GM19395 (cell line): ENCODE measurements around the gene OR10G3.

Source experiments
- ATAC-seq: cut with Tn5 transposase; IDR thresholded peaks from one replicate; pipeline ENCODE4 v1.9.1; 2021; ENCODE audit warnings: mild to moderate bottlenecking, moderate library complexity; ENCODE audit not compliant: unreplicated experiment

Gene OR10G3

GRCh38 chr14:21535545-21536417 lies 44.1 kb downstream of the OR10G3 start:
- no peak for ATAC-seq

DNA sequence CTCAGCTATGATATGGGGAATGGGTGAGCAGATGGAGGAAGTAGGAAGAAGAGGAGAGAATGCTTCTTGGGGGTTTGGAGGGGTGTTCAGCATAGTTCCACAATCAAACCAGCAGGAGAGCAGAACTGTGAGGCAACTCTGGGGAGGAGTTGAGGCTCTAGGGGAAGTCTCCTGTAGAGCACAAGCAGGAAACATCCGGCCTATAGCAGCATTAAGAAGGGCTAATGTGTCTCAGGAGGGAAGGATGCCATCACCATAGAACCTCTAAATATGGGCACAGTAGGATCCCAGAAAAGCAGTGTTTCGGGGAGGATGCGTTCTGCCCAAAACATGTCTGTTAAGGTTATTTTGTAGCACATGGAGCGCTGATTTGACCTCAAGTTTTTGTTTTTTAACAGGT lies 45.3 kb downstream of the OR10G3 start:
- no peak for ATAC-seq

GRCh38 chr14:21533294-21533693 lies 46.6 kb downstream of the OR10G3 start:
- no peak for ATAC-seq

GRCh38 chr14:21529515-21529914 lies 50.4 kb downstream of the OR10G3 start:
- no peak for ATAC-seq

- no peak for ATAC-seq
Observed at GRCh38 chr14:21528381-21529348, 51.2 kb downstream of the OR10G3 start.

GRCh38 chr14:21527318-21527679 lies 52.6 kb downstream of the OR10G3 start:
- ATAC-seq, result no peak

DNA sequence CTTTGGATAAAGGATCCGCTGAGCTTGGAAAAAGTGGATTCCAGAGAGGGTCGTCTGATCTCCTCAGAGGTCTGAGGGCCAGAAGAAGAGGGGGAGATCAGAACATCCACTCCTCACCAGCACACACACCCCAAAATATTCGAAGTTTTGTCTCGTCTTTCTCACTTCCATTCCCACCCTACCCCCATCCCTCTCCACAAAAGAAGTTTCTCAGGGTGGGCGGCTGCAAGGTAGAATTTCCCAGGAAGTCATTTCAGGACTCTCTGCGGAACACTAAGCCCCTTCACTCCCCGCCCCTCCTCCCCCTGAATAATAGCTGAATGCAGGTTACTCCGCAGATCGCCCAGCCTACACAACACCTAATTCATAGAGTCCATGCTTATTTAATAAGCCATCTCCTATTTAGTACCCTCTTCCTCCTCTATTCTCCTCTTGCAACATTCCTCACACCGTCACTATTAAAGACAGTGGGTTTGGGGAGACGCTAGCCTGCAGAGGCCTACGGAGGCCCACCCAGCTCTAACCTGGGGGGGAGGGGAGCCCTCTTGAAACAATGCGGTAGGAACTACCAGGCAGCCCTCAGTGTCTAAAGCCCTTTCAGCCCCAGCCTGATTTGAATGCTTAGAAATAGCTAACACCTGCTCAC lies 53.1 kb downstream of the OR10G3 start:
- peak; percentile 60 for ATAC-seq

DNA sequence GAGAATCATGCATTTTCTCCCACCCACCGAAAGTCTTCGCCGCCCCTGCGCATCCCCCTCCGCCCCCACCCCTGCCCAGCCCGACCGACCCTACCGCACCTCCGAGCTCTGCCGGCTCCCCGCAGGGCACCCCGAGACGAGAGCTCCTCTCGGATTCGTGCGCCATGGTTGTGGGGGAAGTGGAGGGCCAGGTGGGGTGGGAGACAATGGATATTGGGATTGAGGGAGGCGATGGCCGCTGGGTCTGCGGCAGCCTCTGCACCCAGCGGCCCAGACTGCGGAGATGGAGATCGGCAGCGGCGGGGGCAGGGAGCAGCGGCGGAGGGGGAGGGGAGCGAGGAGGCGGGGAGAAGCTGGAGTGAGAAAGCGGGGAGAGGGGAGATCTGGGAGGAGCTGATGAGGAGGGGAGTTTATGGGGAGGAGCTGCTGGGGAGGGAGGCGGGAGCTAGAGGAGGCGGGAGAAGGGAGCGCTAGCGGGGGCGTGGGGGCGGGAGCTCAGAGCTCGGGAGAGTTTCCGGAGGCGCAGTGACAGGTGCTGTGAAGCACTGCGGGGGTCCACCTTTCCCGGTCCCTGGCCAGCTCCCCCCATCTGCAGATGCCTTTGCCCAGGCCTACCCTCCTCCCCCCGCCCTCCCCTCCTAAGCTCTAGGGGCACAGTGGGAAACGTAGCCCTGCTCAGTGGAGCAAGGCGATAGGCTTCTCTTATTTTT lies 53.8 kb downstream of the OR10G3 start, which contains the start of gene SALL2:
Gene SALL2, minus strand, starts transcription at position 385 of the 710 bp plus-strand sequence. Its CDS starts 219 bp downstream, at position 166.
- peak; percentile 42 for ATAC-seq

DNA sequence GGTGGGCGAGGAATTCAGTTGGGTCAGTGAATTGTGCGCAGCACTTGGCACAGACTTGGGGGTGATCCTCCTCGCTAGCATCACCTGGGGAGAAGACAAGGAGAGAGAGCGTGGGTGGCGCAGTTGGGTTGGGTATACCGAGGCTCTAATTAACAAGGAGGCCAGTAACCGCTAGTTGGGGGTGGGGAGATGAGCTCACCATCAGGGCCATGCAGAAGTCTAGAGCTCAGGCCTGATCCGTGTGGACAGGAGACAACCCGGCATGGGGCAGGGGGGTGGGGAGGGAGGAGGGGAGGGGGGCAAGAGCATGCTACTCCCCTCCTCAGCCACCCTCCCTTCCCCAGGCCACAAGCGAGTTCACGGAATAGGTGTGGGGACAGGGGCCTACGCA lies 54.3 kb downstream of the OR10G3 start:
- no peak for ATAC-seq

- no peak for ATAC-seq
Observed at GRCh38 chr14:21524575-21525490, 55.0 kb downstream of the OR10G3 start.

DNA sequence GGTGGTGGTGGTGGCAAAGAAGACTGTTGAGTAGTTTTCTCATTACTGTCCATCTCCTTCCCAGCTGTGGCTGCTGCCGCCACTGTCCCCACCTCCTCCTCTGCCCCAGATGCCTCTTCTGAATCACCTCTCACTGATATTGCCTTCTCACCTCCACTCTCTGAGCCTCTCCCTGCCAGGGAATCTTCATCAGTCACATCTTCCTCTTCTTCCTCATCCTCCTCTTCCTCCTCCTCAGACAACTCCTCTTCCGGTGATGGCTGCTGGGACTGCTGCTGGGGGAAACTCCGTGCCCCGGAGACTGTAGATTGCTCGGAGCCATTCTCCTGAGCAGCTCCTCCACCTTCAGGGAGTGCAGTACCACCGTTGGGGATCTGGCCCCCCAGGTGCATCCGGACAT lies 56.7 kb downstream of the OR10G3 start:
- no peak for ATAC-seq

GRCh38 chr14:21521501-21521900 lies 58.4 kb downstream of the OR10G3 start:
- no peak for ATAC-seq

DNA sequence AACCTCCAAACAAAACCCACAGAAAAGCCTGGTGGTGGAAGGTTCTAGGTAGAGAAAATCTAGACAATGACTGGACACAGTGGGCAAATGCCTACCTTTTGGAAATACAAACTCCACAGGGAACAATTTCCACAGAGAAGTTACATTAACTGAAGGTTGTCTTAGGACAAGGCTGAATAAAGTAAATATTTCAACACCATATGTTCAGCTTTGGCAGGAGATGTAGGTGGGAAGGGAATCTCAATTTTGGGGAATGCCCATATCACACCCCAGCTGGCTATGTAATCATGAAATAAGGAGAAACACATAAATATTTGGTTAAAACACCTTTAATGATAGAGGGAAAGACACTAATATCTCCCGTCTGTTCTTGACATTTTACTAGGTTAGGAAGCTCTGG lies 59.1 kb downstream of the OR10G3 start:
- ATAC-seq, result no peak

- ATAC-seq, result no peak
Observed at GRCh38 chr14:21518725-21519124, 61.2 kb downstream of the OR10G3 start.
